B cell (primary cell): ENCODE measurements around the gene FUT6. TPM values are rescaled to one million over a fixed set of nuclear protein-coding genes. Genes with fewer than 3 reads are reported as not detected.

Experiments used
- ATAC-seq: fragments of 200-7000 bp; cut with Tn5 transposase; one replicate; pipeline ENCODE4 v1.10.0; 2021; ENCODE audit warnings: low read depth, mild to moderate bottlenecking, moderate number of reproducible peaks, moderate library complexity
- CTCF ChIA-PET: fragments of 350-600 bp; sonication (Branson Sonifier 250); formaldehyde crosslinking; loops from one replicate; lab custom pipeline; 2021; ENCODE audit warnings: antibody characterized with exemption, inconsistent platforms; lab: Charles Lee
- POLR2A ChIA-PET: fragments of 350-600 bp; sonication (Branson Sonifier 250); formaldehyde crosslinking; loops from one replicate; lab custom pipeline; 2021; ENCODE audit warnings: antibody characterized with exemption; lab: Charles Lee
- DNase-seq: peaks from one replicate; pipeline ENCODE4 v3.0.0; 2013
- H2AFZ ChIP-seq: 2 replicates; pipeline ENCODE4 v1.6.1; 2012; ENCODE audit warnings: mild to moderate bottlenecking, low read depth, low read length; ENCODE audit not compliant: insufficient read depth, poor library complexity, severe bottlenecking
- H3K27ac ChIP-seq, 2 donors: 1 replicate in 1 of 2; 2 replicates in 1 of 2; pipeline ENCODE4 v1.5.1; 2012 to 2013; ENCODE audit warnings: low read length in 2 of 2, mild to moderate bottlenecking in 2 of 2, moderate library complexity in 1 of 2
- H3K27me3 ChIP-seq, 4 experiments: fragments of 200-600 bp in 1 of 4; sonication (generic) in 1 of 4; replicated peaks in 1 of 4; 1 replicate in 2 of 4; 2 replicates in 2 of 4; pipeline versions ENCODE4 v1.6.1 to v1.7.0; 2013 to 2016; ENCODE audit warnings: low read length in 3 of 4, mild to moderate bottlenecking in 2 of 4, mixed read lengths in 1 of 4, moderate library complexity in 1 of 4; ENCODE audit not compliant: insufficient read depth in 4 of 4, control insufficient read depth in 3 of 4; ENCODE audit errors: control extremely low read depth in 1 of 4
- H3K36me3 ChIP-seq, 2 experiments: replicated peaks in 1 of 2; 1 replicate in 1 of 2; 2 replicates in 1 of 2; pipeline versions ENCODE4 v1.6.1 to v1.7.1; 2013; ENCODE audit warnings: low read length in 1 of 2; ENCODE audit not compliant: insufficient read depth in 2 of 2, control insufficient read depth in 1 of 2; ENCODE audit errors: control extremely low read depth in 1 of 2, extremely low read depth in 1 of 2
- H3K4me1 ChIP-seq, 2 donors: fragments of 200-600 bp in 1 of 2; sonication (generic) in 1 of 2; 1 replicate in 1 of 2; 2 replicates in 1 of 2; pipeline versions ENCODE4 v1.5.1 to v1.6.1; 2013 to 2017; ENCODE audit warnings: low read length in 2 of 2; ENCODE audit not compliant: control insufficient read depth in 2 of 2, insufficient read depth in 2 of 2
- H3K4me2 ChIP-seq: replicated peaks from 2 replicates; pipeline ENCODE3; 2012; ENCODE audit warnings: mild to moderate bottlenecking, low read depth, low read length; ENCODE audit not compliant: poor library complexity, severe bottlenecking
- H3K4me3 ChIP-seq, 5 experiments: fragments of 200-600 bp in 1 of 5; sonication (generic) in 1 of 5; 1 replicate in 3 of 5; 2 replicates in 2 of 5; pipeline versions ENCODE4 v1.5.1 to v1.7.0; 2011 to 2016; ENCODE audit warnings: low read length in 4 of 5, mild to moderate bottlenecking in 4 of 5, low read depth in 2 of 5, control low read depth in 1 of 5, moderate library complexity in 1 of 5; ENCODE audit not compliant: insufficient read depth in 1 of 5; ENCODE audit errors: control extremely low read depth in 1 of 5, extremely low read depth in 1 of 5
- H3K79me2 ChIP-seq: fragments of 200-600 bp; sonication (generic); one replicate; pipeline ENCODE4 v1.6.0; 2016; ENCODE audit warnings: low read length; ENCODE audit not compliant: control insufficient read depth, insufficient read depth
- H3K9ac ChIP-seq: fragments of 200-600 bp; sonication (generic); 2 replicates; pipeline ENCODE4 v1.6.1; 2017; ENCODE audit warnings: mild to moderate bottlenecking, low read length, moderate library complexity
- H3K9me3 ChIP-seq, 3 donors: one replicate each; pipeline versions ENCODE4 v1.6.1 to v1.7.1; 2013; ENCODE audit warnings: low read length in 2 of 3; ENCODE audit not compliant: control insufficient read depth in 2 of 3, insufficient read depth in 1 of 3; ENCODE audit errors: control extremely low read depth in 1 of 3
- H4K20me1 ChIP-seq: 2 replicates; pipeline ENCODE4 v1.6.0; 2012; ENCODE audit warnings: mild to moderate bottlenecking, low read length; ENCODE audit not compliant: insufficient read depth, control insufficient read depth, poor library complexity, severe bottlenecking
- H3K27ac Mint-ChIP-seq: one replicate; pipeline ENCODE4 v1.8.0; 2021; ENCODE audit warnings: mixed read lengths
- H3K27me3 Mint-ChIP-seq: one replicate; pipeline ENCODE4 v1.8.0; 2021; ENCODE audit warnings: mixed read lengths
- H3K4me1 Mint-ChIP-seq: one replicate; pipeline ENCODE4 v1.8.0; 2021; ENCODE audit warnings: mixed read lengths
- H3K4me3 Mint-ChIP-seq: one replicate; pipeline ENCODE4 v1.8.0; 2021; ENCODE audit warnings: mixed read lengths
- H3K9me3 Mint-ChIP-seq: one replicate; pipeline ENCODE4 v1.8.0; 2022; ENCODE audit warnings: mixed read lengths; ENCODE audit not compliant: insufficient read depth
- EZH2 ChIP-seq: IDR thresholded peaks from 2 replicates; pipeline ENCODE4 v1.6.1; 2012; ENCODE audit warnings: borderline replicate concordance, low read depth, mild to moderate bottlenecking, moderate library complexity, low read length; ENCODE audit not compliant: insufficient read depth, poor library complexity, severe bottlenecking
- WGBS: methylation state at CpG from one replicate; pipeline ENCODE4 v1.1.5; 2013; ENCODE audit warnings: missing lambda C conversion rate; ENCODE audit not compliant: insufficient coverage; 5-methylcytosine and 5-hydroxymethylcytosine counted together
- intact Hi-C: fragments of 100-400 bp; cut with micrococcal nuclease; formaldehyde crosslinking; loops from one replicate; pipeline ENCODE4 v1.10.0; 2022
- polyA plus RNA-seq: library from polyadenylated mRNA; depleted of rRNA; stranded (reverse); fragments of >200 nt; gene quantifications from 2 replicates; pipeline ENCODE4 v1.2.3, GENCODE V29; 2012
- total RNA-seq, 2 donors: library from RNA; stranded (reverse); fragments of 120-200 nt in 1 of 2; gene quantifications; 1 replicate in 1 of 2; 2 replicates in 1 of 2; pipeline versions ENCODE4 v1.2.3 to v1.2.4, GENCODE V29; 2013 to 2022
- TF ChIP-seq, protein P1 (sequence below): fragments of 200-600 bp; IDR thresholded peaks from one replicate; pipeline ENCODE4 v1.8.0; 2022; ENCODE audit warnings: antibody characterized with exemption, mild to moderate bottlenecking

Gene FUT6
- total and polyA plus RNA-seq, 2 donors (not counting 1 experiment from before 2014, with no cell fraction given) = 0.03 TPM; not detected in 1

DNA sequence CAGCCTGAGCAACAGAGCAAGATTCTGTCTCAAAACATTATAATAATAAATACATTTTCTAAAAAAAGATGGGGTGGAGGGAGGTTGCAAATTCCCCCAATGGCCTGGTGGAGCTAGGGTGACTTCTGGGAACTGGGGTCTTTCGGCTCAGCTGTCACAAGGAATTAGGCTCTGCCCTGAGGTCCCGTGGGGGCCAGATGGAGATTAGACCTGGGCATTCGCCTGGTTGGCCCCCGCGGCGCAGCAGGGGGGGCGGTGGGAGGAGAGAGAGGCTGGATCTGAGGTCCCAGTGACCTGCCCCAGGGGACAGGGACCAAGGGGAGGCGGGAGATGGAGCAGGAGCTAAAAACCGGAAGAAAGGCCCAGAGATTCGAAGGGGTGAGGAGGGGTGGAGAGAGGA is 14.8 kb downstream of the FUT6 start:
- peaks cover 0 to 57% (median 0%) of the 10 kb centered on the region in 3 donors for H3K9me3 ChIP-seq
- peaks cover 16 to 30% of the 10 kb centered on the region in 2 donors for H3K4me1 ChIP-seq
- H3K27ac ChIP-seq = no peak overlapping the region
- DNase-seq (no peak), ATAC-seq (no peak)
- H3K4me3 ChIP-seq = no peak overlapping the region
- WGBS = 92% methylated on average over 10 of the region's 10 CpGs
- intact Hi-C loops = no loop called here
- no peak overlapping the region for H3K4me2 ChIP-seq
- no peak overlapping the region for H2AFZ ChIP-seq
- Mint-ChIP-seq H3K9me3 (no peaks in the 10 kb centered on the region), H3K27me3 (peaks cover 5% of the 10 kb centered on the region), H3K4me1 (peaks cover 16% of the 10 kb centered on the region), H3K4me3 (no peak overlapping the region), H3K27ac (no peak overlapping the region)
- TF ChIP-seq EZH2 = no peak
- TF ChIP-seq, protein P1, sequence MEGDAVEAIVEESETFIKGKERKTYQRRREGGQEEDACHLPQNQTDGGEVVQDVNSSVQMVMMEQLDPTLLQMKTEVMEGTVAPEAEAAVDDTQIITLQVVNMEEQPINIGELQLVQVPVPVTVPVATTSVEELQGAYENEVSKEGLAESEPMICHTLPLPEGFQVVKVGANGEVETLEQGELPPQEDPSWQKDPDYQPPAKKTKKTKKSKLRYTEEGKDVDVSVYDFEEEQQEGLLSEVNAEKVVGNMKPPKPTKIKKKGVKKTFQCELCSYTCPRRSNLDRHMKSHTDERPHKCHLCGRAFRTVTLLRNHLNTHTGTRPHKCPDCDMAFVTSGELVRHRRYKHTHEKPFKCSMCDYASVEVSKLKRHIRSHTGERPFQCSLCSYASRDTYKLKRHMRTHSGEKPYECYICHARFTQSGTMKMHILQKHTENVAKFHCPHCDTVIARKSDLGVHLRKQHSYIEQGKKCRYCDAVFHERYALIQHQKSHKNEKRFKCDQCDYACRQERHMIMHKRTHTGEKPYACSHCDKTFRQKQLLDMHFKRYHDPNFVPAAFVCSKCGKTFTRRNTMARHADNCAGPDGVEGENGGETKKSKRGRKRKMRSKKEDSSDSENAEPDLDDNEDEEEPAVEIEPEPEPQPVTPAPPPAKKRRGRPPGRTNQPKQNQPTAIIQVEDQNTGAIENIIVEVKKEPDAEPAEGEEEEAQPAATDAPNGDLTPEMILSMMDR = no peak
- ChIA-PET CTCF (interaction anchor here (0.6 kb wide), 1 partner anchor 30 kb away, joined by 3 read pairs; no protein-coding TSS in a partner anchor), POLR2A (no interaction called here)
- peaks cover 0 to 21% (median 7%) of the 10 kb centered on the region in 4 experiments for H3K27me3 ChIP-seq
- H4K20me1 ChIP-seq = no peaks in the 10 kb centered on the region
- H3K9ac ChIP-seq = no peak overlapping the region
- H3K36me3 ChIP-seq = no peaks in the 10 kb centered on the region
- H3K79me2 ChIP-seq = no peaks in the 10 kb centered on the region

DNA sequence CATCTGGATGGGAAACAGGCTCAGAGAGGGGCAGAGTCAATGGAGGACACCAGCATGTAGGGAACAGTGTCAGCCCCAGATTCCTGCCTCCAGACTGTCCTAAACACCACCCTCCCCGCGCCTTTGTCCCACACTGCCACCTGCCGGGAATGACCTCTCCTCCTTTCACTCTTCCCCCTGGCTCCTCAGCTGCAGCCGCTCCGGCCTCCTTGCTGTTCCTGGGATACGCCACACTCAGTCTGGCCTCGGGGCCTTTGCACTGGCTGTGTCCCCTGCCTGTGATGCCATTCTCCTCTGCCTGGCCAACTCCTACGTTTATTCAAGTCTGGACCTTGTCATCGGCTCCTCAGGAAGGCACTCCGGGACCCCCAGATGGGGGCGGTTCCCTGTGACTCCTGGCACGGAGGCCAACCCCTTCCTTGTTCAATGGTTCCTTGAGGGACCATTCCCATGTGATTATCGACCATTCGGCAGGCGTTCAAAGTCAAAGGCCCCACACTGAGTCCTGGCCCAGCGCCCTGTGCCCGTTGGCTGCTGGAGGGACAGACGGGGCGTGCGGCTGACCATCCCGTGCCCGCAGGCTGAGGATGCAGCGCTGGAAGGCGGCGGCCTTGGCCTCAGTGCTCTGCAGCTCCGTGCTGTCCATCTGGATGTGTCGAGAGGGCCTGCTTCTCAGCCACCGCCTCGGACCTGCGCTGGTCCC is 15.8 kb downstream of the FUT6 start:
- CTCF ChIA-PET = interaction anchor here (0.6 kb wide), 1 partner anchor 29 kb away, joined by 3 read pairs; no protein-coding TSS in a partner anchor
- WGBS = 91% methylated on average over 30 of the region's 30 CpGs
- no peak overlapping the region for H3K4me2 ChIP-seq
- no peaks in the 10 kb centered on the region for H3K36me3 ChIP-seq
- no peak overlapping the region for H3K4me3 ChIP-seq
- H3K27me3 ChIP-seq = peaks cover 0 to 11% (median 3%) of the 10 kb centered on the region in 4 experiments
- no peaks in the 10 kb centered on the region for H3K79me2 ChIP-seq
- TF ChIP-seq, protein P1 = no peak
- TF ChIP-seq EZH2 = no peak
- peaks cover 15% of the 10 kb centered on the region for H3K4me1 Mint-ChIP-seq
- H3K4me3 Mint-ChIP-seq = no peak overlapping the region
- no peaks in the 10 kb centered on the region for H3K9me3 Mint-ChIP-seq
- no peak overlapping the region for H3K9ac ChIP-seq
- ATAC-seq = no peak
- H3K27ac Mint-ChIP-seq = no peak overlapping the region
- intact Hi-C loops = no loop called here
- POLR2A ChIA-PET = no interaction called here
- H3K9me3 ChIP-seq = peaks cover 0 to 47% (median 0%) of the 10 kb centered on the region in 3 donors
- peaks cover 7% of the 10 kb centered on the region for H3K27me3 Mint-ChIP-seq
- no peak for DNase-seq
- H3K4me1 ChIP-seq = peaks cover 8 to 20% of the 10 kb centered on the region in 2 donors
- no peaks in the 10 kb centered on the region for H4K20me1 ChIP-seq
- H2AFZ ChIP-seq = no peak overlapping the region
- no peak overlapping the region for H3K27ac ChIP-seq
